SK-N-SH treated with all-trans-retinoic acid at 6 μM for 48 hours (cell line): ENCODE results near the gene SPATA25.

Source experiments
- RARB ChIP-seq: fragments of 250-450 bp; sonication (Bioruptor Pico); IDR thresholded peaks from 2 replicates; pipeline ENCODE4 v1.8.0; 2021; ENCODE audit warnings: mild to moderate bottlenecking, moderate library complexity
- SNAI2 ChIP-seq: fragments of 250-450 bp; sonication (Bioruptor Pico); IDR thresholded peaks from 2 replicates; pipeline ENCODE4 v1.5.0; 2020; ENCODE audit warnings: mild to moderate bottlenecking, moderate library complexity
- TCF4 ChIP-seq: fragments of 250-450 bp; sonication (Bioruptor Pico); IDR thresholded peaks from 2 replicates; pipeline ENCODE4 v1.8.0; 2021; ENCODE audit warnings: mild to moderate bottlenecking, moderate library complexity, borderline replicate concordance
- ZFP30 ChIP-seq: fragments of 450-650 bp; formaldehyde crosslinking; IDR thresholded peaks from 2 replicates; pipeline ENCODE4 v1.5.0; 2022; ENCODE audit warnings: mild to moderate bottlenecking, moderate library complexity

DNA sequence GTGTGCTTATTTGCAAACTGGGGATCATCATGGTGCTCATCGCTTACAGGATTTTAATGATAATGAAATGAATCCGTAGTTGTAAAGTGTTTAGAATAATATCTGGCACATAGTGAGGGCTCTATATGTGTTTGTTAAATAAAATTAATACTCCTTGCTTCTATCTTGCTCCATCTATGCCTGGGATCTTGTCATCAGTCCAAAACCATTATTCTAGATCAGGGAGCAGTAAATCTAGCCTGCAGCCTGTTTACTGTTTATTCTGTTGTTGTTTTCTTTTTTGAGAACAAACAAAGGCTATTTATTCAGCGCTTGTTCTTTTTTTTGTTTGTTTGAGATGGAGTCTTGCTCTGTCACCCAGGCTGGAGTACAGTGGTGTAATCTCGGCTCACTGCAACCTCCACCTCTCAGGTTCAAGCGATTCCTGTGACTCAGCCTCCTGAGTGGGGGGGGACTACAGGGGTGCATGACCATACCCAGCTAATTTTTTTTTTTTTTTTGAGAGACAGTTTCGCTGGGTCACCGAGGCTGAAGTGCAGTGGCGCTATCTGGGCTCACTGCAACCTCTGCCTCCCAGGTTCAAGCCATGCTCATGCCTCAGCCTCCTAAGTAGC, 38.3 kb downstream of the SPATA25 start:
- no peak for TF ChIP-seq SNAI2 (CRISPR knock-in tag)
- TF ChIP-seq RARB (CRISPR knock-in tag): no peak
- TF ChIP-seq TCF4 (CRISPR knock-in tag): no peak
- no peak for TF ChIP-seq ZFP30 (CRISPR knock-in tag)
